GM19463 (cell line): ENCODE data around the gene ASMTL.
"Not testable (repeated sequence)": the region's sequence is repeated elsewhere in the genome, so short reads cannot be mapped to it uniquely, and the experiment has no call there.

Experiments used
- ATAC-seq: cut with Tn5 transposase; IDR thresholded peaks from one replicate; pipeline ENCODE4 v1.9.1; 2021; ENCODE audit warnings: mild to moderate bottlenecking, moderate library complexity; ENCODE audit not compliant: unreplicated experiment

Gene ASMTL

DNA sequence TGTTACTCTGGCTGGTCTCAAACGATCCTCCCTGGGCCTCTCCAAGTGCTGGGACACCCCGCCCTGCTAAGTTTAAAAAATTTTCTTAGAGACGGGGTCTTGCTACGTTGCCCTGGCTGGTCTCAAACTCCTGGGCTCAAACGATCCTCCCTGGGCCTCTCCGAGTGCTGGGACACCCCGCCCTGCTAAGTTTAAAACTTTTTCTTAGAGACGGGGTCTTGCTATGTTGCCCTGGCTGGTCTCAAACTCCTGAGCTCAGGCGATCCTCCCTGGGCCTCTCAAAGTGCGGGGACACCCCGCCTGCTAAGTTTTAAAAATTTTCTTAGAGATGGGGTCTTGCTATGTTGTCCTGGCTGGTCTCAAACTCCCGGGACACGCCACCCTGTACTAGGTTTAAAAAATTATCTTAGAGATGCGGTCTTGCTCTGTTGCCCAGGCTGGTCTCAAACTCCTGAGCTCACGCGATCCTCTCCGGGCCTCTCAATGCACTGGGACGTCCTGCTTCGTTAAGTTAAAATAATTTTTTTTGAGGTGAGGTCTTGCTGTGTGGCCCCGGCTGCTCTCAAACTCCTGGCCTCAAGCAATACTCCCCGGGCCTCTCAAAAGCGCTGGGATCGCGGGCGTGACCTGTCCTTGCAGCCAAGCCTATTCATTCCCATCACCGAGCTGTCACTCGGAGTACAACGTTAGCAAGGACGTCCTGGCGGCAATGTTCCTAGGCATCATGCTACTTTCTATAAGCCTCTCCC is 61.9 kb downstream of the ASMTL start:
- ATAC-seq, result no peak

GRCh38 chrX:1389993-1390285 is 62.8 kb downstream of the ASMTL start:
- no peak for ATAC-seq

GRCh38 chrX:1389181-1389992 is 63.3 kb downstream of the ASMTL start:
- ATAC-seq, result no peak

- ATAC-seq, result no peak
Measured at GRCh38 chrX:1388651-1389050, 64.1 kb downstream of the ASMTL start.

DNA sequence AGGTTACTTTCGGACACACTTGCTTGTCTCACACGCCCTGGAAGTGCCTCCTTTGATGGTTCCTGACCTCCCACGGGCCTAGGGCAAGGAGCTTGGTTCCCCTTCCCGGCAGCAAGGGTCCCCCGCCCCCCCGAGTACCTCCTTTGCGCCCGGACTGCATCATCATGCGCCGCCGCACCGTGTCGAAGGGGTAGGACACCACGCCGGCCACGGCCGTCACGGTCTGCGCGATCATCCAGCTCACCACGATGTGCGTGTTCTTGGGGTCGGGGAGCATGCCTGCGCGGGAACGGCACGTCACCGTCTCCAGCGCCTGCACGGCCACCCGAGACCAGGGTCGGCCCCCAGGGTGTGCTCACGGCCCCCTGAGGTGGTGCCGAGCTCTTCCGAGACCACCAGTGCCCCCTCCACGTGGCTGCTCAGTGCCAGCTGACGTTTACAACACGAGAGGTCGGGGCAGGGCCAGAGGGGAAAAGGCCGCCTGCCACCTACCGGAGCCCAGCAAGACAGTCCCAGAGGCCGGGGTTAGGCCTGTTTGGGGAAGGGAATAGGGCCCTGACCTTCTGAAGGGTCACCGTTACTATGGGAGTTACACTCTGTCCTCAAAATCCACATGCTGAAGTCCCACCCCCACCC is 65.5 kb downstream of the ASMTL start:
- no peak for ATAC-seq

DNA sequence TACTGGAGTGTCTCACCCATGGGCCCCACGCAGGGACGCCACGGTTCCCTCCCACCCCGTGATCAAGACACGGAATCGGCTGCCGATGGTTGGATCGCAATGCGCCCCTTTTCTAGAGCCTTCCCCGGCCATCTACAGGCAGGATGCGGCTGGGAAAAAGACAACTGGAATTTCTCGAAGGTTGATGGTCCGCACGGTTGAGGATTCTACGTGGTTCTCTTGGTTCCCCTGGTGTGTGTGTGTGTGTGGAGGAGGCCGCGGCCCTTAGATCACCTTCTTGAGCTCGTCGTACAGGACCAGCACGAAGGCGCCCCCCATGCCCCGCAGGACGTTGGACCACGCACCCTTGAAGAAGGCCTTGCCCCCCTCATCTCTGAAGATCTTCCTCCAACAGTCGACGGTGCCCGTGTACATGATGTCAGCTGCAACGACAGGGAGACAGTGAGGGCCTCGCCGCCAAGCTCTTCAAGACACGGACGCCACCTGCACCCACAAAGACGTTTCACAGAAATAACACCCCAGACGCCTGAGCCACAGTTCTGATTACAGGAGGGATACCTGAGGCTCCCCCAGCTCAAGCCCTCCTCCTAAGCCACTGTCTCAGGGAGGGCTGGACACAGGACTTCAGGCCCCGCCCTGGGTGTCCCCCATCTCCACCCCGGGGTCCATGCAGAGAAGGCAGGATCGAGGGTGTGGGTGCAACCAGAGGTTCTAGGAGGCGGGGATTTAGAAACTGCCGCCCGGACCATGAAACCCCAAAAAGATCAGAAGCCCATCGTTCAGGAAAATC is 66.2 kb downstream of the ASMTL start:
- no peak for ATAC-seq

DNA sequence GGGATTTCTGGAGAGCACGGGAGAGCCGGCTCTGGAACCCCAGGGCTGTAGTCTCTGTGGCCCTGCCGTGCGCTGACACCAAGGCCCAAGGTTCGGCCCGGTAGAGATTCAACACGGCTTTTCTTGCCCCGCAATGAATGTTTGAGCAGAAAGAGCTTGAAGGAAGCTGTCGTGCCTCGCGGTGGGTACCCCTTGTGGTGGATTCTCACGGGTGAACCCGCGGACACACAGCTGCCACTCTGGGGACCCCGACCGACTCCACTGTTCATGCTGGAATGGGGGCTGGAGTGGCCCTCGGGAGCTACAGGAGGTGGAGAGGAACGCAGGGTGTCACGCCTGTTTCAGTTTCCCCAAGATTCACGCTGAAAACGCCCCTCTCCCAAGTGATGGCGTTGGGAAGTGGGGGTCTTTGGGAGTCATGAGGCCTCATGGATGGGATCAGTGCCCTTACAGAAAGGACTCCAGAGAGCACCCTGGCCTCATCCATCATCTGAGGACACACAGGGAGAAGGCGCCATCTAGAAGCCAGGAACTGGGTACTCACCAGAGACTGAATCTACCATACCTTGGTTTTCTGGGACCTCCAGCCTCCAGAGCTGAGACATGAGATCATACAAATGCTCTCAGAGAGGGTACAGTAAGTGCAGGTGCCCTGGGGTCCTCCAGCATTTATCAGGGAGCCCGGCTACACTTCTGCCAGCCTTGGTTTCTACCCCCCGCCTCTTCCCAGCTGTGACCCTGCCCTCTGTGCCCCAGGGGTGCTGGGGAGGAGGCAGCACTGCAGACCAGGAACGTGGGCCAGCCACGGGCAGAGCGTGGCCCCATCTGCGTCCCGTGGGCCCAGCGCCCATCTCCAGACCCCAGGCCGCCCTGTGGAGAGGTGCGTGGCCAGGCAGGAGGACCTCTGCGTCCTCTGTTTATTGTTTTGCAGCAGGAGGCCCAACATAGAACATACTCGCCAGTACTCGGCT is 67.2 kb downstream of the ASMTL start:
- ATAC-seq, result no peak

- ATAC-seq, result no peak
Measured at GRCh38 chrX:1384658-1385252, 68.0 kb downstream of the ASMTL start.

DNA sequence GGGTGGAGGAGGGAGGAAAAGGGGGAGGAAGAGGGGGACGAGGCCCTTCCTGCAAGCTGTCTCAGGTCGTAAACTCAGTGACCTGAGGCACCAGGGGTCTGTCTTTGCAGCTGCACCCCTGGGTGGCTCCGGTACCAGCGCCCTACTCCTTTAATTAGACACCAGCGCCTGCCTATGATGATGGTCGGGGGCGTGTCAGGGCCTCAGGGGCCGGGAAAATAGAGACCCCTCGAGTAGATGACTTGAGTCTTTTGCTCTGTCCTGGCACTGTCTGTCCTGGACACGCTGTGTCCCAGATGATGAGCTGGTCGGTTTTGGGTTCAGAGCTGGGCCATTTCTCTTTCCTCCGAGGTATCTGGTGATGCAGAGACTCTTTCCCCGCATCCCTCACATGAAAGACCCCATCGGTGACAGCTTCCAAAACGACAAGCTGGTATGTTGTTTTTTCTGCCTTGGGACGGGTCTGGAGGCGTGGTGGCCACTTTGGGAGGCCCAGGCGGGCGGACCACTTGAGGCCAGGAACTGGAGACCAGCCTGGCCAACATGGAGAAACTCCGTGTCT is 72.0 kb downstream of the ASMTL start:
- ATAC-seq, result no peak

DNA sequence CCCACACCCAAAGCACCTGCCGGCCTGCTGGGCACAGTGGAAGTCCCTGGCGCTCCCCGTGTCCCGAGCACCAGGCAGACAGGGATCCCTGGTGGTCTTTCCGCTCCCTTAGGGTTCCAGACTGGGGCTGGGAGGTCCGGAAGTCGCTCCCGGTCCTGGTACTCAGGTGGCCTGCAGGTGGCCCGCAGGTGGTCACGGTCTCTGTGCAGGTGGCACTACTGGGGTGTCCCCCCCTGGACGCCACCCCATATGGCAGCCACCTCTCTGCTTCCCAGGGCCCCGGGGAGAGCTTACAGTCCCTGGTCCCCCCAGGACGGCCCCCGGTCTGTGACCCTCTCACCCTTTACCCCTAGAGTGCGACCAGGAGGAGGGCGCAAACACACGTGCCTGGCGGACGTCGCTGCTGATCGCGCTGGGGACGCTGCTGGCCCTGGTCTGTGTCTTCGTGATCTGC is 74.4 kb downstream of the ASMTL start:
- ATAC-seq, result no peak

DNA sequence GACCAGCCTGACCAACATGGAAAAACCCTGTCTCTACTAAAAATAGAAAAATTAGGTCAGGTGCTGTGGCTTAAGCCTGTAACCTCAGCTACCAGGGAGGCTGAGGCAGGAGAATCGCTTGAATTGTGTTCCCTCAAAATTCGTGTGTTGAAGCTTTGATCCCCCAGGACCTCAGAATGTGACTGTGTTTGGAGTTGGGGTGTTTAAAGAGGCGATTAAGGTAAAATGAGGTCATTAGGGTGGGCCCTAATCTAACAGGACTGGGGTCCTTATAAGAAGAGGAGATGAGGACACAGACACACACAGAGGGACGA is 84.4 kb downstream of the ASMTL start:
- no peak for ATAC-seq

DNA sequence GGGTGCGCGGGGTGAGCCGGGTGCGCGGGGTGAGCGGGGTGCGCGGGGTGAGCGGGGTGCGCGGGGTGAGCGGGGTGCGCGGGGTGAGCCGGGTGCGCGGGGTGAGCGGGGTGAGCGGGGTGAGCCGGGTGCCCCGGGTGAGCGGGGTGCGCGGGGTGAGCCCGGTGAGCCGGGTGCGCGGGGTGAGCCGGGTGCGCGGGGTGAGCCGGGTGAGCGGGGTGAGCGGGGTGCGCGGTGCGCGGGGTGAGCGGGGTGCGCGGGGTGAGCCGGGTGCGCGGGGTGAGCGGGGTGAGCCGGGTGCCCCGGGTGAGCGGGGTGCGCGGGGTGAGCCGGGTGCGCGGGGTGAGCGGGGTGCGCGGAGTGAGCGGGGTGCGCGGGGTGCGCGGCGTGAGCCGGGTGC is 86.3 kb downstream of the ASMTL start:
- ATAC-seq, result not testable (repeated sequence)

GRCh38 chrX:1361910-1362309 is 90.8 kb downstream of the ASMTL start:
- no peak for ATAC-seq

- ATAC-seq, result no peak
Measured at GRCh38 chrX:1361275-1361674, 91.4 kb downstream of the ASMTL start.

GRCh38 chrX:1360171-1360570 is 92.5 kb downstream of the ASMTL start:
- no peak for ATAC-seq

DNA sequence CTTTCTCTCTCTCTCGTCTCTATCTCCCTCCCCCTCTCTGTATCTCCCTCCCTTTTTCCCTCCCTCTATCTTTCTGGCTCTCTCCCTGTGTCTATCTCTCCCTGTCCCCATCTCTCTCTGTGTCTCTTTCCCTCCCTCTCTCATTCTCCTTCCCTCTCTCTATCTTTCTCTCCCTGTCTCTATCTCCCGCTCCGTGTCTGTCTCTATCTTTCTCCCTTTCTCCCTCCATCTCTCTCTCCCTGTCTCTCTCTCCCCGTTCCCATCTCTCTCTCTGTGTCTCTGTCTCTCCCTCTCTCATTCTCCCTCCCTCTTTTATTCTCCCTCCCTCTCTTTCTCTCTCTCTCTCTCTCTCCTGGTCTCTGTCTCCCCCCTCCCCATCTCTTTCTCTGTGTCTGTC is 93.2 kb downstream of the ASMTL start:
- ATAC-seq, result no peak

GRCh38 chrX:1358793-1359476 is 93.8 kb downstream of the ASMTL start:
- no peak for ATAC-seq

GRCh38 chrX:1357993-1358392 is 94.7 kb downstream of the ASMTL start:
- ATAC-seq, result no peak
